K562 (cell line): ENCODE data around the gene PSMC3IP. TPM values are rescaled to one million over a fixed set of nuclear protein-coding genes. Genes with fewer than 3 reads are reported as not detected.

Experiments used
- ATF3 ChIP-seq, 2 experiments: fragments of 450-650 bp in 1 of 2; sonication (generic) in 1 of 2; formaldehyde crosslinking in 1 of 2; IDR thresholded peaks in 1 of 2; conservative IDR thresholded peaks in 1 of 2; 2 replicates each; pipeline versions ENCODE4 v1.6.1 to v1.8.1; 2016 to 2023; ENCODE audit warnings: mild to moderate bottlenecking in 2 of 2, moderate library complexity in 2 of 2, inconsistent platforms in 1 of 2, missing genetic modification reagents in 1 of 2
- CHCHD3 ChIP-seq: fragments of 250-450 bp; sonication (Bioruptor Pico); IDR thresholded peaks from 2 replicates; pipeline ENCODE4 v2.1.2; 2022; ENCODE audit warnings: mild to moderate bottlenecking
- CXXC5 ChIP-seq: fragments of 250-450 bp; sonication (Bioruptor Pico); IDR thresholded peaks from 2 replicates; pipeline ENCODE4 v1.8.0; 2022; ENCODE audit warnings: inconsistent platforms, mild to moderate bottlenecking, moderate library complexity
- E2F4 ChIP-seq: sonication (generic); formaldehyde crosslinking; IDR thresholded peaks from 2 replicates; pipeline ENCODE4 v1.8.0; 2022; ENCODE audit warnings: mild to moderate bottlenecking, low read depth, missing genetic modification reagents
- FOXK2 ChIP-seq, 2 experiments: fragments of 450-650 bp; IDR thresholded peaks in 1 of 2; conservative IDR thresholded peaks in 1 of 2; 2 replicates each; pipeline ENCODE4 v1.6.1; 2016; ENCODE audit warnings: low read depth in 2 of 2, mild to moderate bottlenecking in 1 of 2
- GABPB1 ChIP-seq: sonication (generic); formaldehyde crosslinking; IDR thresholded peaks from 2 replicates; pipeline ENCODE4 v1.8.0; 2022; ENCODE audit warnings: mild to moderate bottlenecking, missing genetic modification reagents
- GMEB1 ChIP-seq: fragments of 250-450 bp; sonication (Bioruptor Pico); IDR thresholded peaks from 2 replicates; pipeline ENCODE4 v1.4.0; 2020; ENCODE audit warnings: mild to moderate bottlenecking
- HDGF ChIP-seq: fragments of 450-650 bp; IDR thresholded peaks from 2 replicates; pipeline ENCODE4 v1.6.1; 2016
- KLF10 ChIP-seq: fragments of 250-450 bp; sonication (Bioruptor Pico); IDR thresholded peaks from 2 replicates; pipeline ENCODE4 v1.6.1; 2021; ENCODE audit warnings: matching md5 sums
- MYBL2 ChIP-seq, 2 experiments: fragments of 450-650 bp in 1 of 2; sonication (generic) in 1 of 2; formaldehyde crosslinking in 1 of 2; IDR thresholded peaks; 2 replicates each; pipeline versions ENCODE4 v1.6.1 to v1.8.1; 2017 to 2022; ENCODE audit warnings: borderline replicate concordance in 1 of 2, inconsistent platforms in 1 of 2, low read depth in 1 of 2, mild to moderate bottlenecking in 1 of 2, missing genetic modification reagents in 1 of 2, moderate library complexity in 1 of 2
- NR4A1 ChIP-seq, 2 experiments: fragments of 250-450 bp in 1 of 2; fragments of 450-650 bp in 1 of 2; sonication (Bioruptor Pico) in 1 of 2; IDR thresholded peaks; 2 replicates each; pipeline versions ENCODE4 v1.4.0 to v1.6.1; 2016 to 2020; ENCODE audit warnings: mild to moderate bottlenecking in 2 of 2, missing compliant biosample characterization in 1 of 2, missing genetic modification characterization in 1 of 2, moderate library complexity in 1 of 2
- PHB2 ChIP-seq: fragments of 450-650 bp; IDR thresholded peaks from 2 replicates; pipeline ENCODE4 v1.6.1; 2017; ENCODE audit warnings: low read depth
- RAD21 ChIP-seq, 2 experiments: fragments of 250-450 bp in 1 of 2; fragments of 450-650 bp in 1 of 2; sonication (Bioruptor Pico) in 1 of 2; formaldehyde crosslinking in 1 of 2; IDR thresholded peaks in 1 of 2; conservative IDR thresholded peaks in 1 of 2; 2 replicates each; pipeline versions ENCODE4 v1.4.0 to v1.8.0; 2020 to 2022; ENCODE audit warnings: mild to moderate bottlenecking in 2 of 2, moderate library complexity in 1 of 2
- RBBP5 ChIP-seq: fragments of 200-600 bp; sonication (generic); IDR thresholded peaks from 2 replicates; pipeline ENCODE4 v1.6.1; 2012; ENCODE audit warnings: borderline replicate concordance, mild to moderate bottlenecking, low read length, control low read depth, inconsistent platforms; ENCODE audit not compliant: insufficient read depth, poor library complexity, severe bottlenecking
- RCOR1 ChIP-seq, 2 experiments: IDR thresholded peaks; 2 replicates each; pipeline ENCODE4 v1.6.1; 2012; ENCODE audit warnings: low read depth in 2 of 2, low read length in 2 of 2, borderline replicate concordance in 1 of 2, improper control_type of control experiment in 1 of 2
- SIX5 ChIP-seq, 2 experiments: IDR thresholded peaks; 2 replicates each; pipeline ENCODE4 v1.6.1; 2011; ENCODE audit warnings: low read length in 2 of 2, borderline replicate concordance in 1 of 2, low read depth in 1 of 2, mild to moderate bottlenecking in 1 of 2, moderate library complexity in 1 of 2; ENCODE audit not compliant: insufficient read depth in 1 of 2
- SMARCE1 ChIP-seq: fragments of 450-650 bp; IDR thresholded peaks from 2 replicates; pipeline ENCODE4 v1.7.1; 2016; ENCODE audit warnings: mild to moderate bottlenecking
- SRF ChIP-seq, 2 experiments: fragments of 250-450, 450-650 bp in 1 of 2; sonication (Bioruptor Pico) in 1 of 2; sonication (generic) in 1 of 2; formaldehyde crosslinking; IDR thresholded peaks; 2 replicates each; pipeline versions ENCODE4 v1.5.0 to v1.5.1; 2020 to 2022; ENCODE audit warnings: mild to moderate bottlenecking in 1 of 2, missing genetic modification reagents in 1 of 2
- TBP ChIP-seq: optimal IDR thresholded peaks from 2 replicates; pipeline ENCODE3; 2011; ENCODE audit warnings: low read depth, low read length, improper control_type of control experiment
- XRCC5 ChIP-seq: fragments of 200-400 bp; formaldehyde crosslinking; IDR thresholded peaks from 2 replicates; pipeline ENCODE4 v1.6.1; 2017; ENCODE audit warnings: low read depth, mild to moderate bottlenecking, low read length
- ZBTB7A ChIP-seq: IDR thresholded peaks from 2 replicates; pipeline ENCODE4 v1.6.1; 2011; ENCODE audit warnings: low read depth, mild to moderate bottlenecking, low read length, moderate library complexity, borderline replicate concordance; ENCODE audit not compliant: control insufficient read depth
- ZNF586 ChIP-seq: fragments of 450-650 bp; formaldehyde crosslinking; conservative IDR thresholded peaks from 2 replicates; pipeline ENCODE4 v1.4.0; 2020; ENCODE audit warnings: mild to moderate bottlenecking, moderate library complexity
- polyA plus RNA-seq, 8 experiments: library from polyadenylated mRNA; depleted of rRNA in 4 of 8; stranded (reverse) in 5 of 8; unstranded in 3 of 8; fragments of >200 nt; fragmentation: Nextera tagmentation in 2 of 8; fragmentation: Illumina TruSeq in 1 of 8; extraction: Ambion mirVana in 2 of 8; extraction: Trizol in 1 of 8; gene quantifications; 2 replicates each; pipeline versions ENCODE4 v1.2.1 to v1.2.3, GENCODE V29; 2011 to 2014; ENCODE audit warnings: inconsistent platforms in 1 of 8, missing spikeins in 1 of 8
- total RNA-seq, 7 experiments: library from RNA; depleted of rRNA in 6 of 7; stranded (reverse); fragments of >200 nt in 6 of 7; fragmentation: Illumina TruSeq in 2 of 7; extraction: Trizol in 2 of 7; gene quantifications; 2 replicates each; pipeline versions ENCODE4 v1.2.1 to v1.2.3, GENCODE V29; 2011 to 2021; ENCODE audit warnings: low replicate concordance in 1 of 7

PSMC3IP gene
- total and polyA plus RNA-seq, 9 of the 15 experiments (the other 6 are each of a cell fraction or from before 2014, with no cell fraction given) = 13.8 to 65.6 (median 32.8) TPM

GRCh38 chr17:42609182-42609813, 31.8 kb upstream of the PSMC3IP start, which contains the start of the genes RETREG3 and TUBG1 (continued):
- TF ChIP-seq RCOR1 (IDR thresholded peaks at IDR 0.05; ENCODE audit: borderline replicate concordance in 1 of 2, low read depth in 2 of 2, low read length in 2 of 2) (no peak; a peak in 1 of 4 replicates), SIX5 (IDR thresholded peaks at IDR 0.05; ENCODE audit: borderline replicate concordance in 1 of 2, insufficient read depth in 1 of 2, low read depth in 1 of 2, low read length in 2 of 2) (peak in 1 of 2 experiments; percentile 12; a peak in 1 of 4 replicates), FOXK2 (conservative IDR thresholded peaks at IDR 0.05 in 1 of 2, IDR thresholded peaks at IDR 0.05 in 1 of 2; ENCODE audit: low read depth in 2 of 2) (peak in 1 of 2 experiments; percentile 60; a peak in 2 of 4 replicates), ATF3 (IDR thresholded peaks at IDR 0.05) (no peak), ATF3 (CRISPR knock-in tag; conservative IDR thresholded peaks at IDR 0.05) (peak; percentile 38; the same call in 1 of the 2 replicates), ZNF586 (no peak), CXXC5 (peak; percentile 86), XRCC5 (0 out of 2 replicates have a peak, but pooled peaks have one; percentile 17), MYBL2 (IDR thresholded peaks at IDR 0.05; ENCODE audit: low read depth) (no peak), MYBL2 (CRISPR knock-in tag; IDR thresholded peaks at IDR 0.05; ENCODE audit: borderline replicate concordance) (no peak), ZBTB7A (peak; percentile 90), GMEB1 (peak; percentile 80), GABPB1 (peak; percentile 30; the same call in 1 of the 2 replicates), NR4A1 (CRISPR knock-in tag; IDR thresholded peaks at IDR 0.05) (0 out of 2 replicates have a peak, but pooled peaks have one; percentile 2), NR4A1 (tag; IDR thresholded peaks at IDR 0.05) (no peak), E2F4 (CRISPR knock-in tag) (no peak), HDGF (no peak), KLF10 (CRISPR knock-in tag) (no peak), RAD21 (CRISPR knock-in tag; conservative IDR thresholded peaks at IDR 0.05 in 1 of 2, IDR thresholded peaks at IDR 0.05 in 1 of 2) (peak in 1 of 2 experiments; percentile 32; a peak in 2 of 4 replicates), RBBP5 (no peak), TBP (peak; percentile 54), CHCHD3 (0 out of 2 replicates have a peak, but pooled peaks have one; percentile 38), SRF (CRISPR knock-in tag; IDR thresholded peaks at IDR 0.05) (peak in 1 of 2 experiments; percentile 62; a peak in 1 of 4 replicates), PHB2 (no peak), SMARCE1 (no peak)
